ENCODE results near the gene OLFML1. TPM values are rescaled to one million over a fixed set of nuclear protein-coding genes. Genes with fewer than 3 reads are reported as not detected.

OLFML1 gene
- total RNA-seq, 6 experiments from 2014 or later, result 2.2 to 5.5 (median 3.0) TPM

DNA sequence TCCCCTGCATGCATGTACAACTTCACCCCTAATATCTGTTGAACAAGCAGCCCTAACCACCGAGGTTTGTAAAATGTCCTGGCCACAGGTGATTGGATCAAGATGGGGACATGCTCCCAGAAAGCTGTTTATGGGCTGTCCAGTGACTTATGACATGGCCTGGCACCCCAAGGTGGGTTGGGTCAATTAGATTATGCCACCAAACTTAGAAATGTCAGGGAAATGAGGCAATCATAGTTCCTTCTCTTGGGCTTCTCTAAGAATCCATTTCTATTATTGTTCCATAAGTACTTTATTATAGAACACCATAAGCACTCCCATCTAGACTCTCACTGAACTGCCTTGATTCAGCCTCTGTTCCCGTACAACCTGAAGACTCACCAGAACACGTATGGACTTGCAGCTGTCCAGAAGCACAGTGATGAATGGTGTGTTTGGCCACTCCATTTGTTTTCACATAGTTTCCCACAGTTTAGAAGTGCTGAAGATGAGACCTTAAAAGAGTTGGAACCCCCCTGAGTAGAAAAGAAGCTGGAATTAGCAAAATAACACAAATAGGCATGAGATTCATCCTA lies 45.5 kb upstream of the OLFML1 start:
- H3K4me3 ChIP-seq, result no peak overlapping the region
- DNase-seq (no peak), ATAC-seq (no peak)
- H3K4me1 ChIP-seq, result no peaks in the 10 kb centered on the region
- intact Hi-C loops (cut with DNase I), result no loop called here
- no peaks in the 10 kb centered on the region for H3K36me3 ChIP-seq
- H3K27ac ChIP-seq, result no peak overlapping the region
- WGBS (ENCODE audit: insufficient coverage, low coverage, low lambda C conversion rate, missing lambda C conversion rate), result 70% methylated on average over 3 of the region's 3 CpGs
- no peaks in the 10 kb centered on the region for H3K9me3 ChIP-seq
- TF ChIP-seq, protein P1, sequence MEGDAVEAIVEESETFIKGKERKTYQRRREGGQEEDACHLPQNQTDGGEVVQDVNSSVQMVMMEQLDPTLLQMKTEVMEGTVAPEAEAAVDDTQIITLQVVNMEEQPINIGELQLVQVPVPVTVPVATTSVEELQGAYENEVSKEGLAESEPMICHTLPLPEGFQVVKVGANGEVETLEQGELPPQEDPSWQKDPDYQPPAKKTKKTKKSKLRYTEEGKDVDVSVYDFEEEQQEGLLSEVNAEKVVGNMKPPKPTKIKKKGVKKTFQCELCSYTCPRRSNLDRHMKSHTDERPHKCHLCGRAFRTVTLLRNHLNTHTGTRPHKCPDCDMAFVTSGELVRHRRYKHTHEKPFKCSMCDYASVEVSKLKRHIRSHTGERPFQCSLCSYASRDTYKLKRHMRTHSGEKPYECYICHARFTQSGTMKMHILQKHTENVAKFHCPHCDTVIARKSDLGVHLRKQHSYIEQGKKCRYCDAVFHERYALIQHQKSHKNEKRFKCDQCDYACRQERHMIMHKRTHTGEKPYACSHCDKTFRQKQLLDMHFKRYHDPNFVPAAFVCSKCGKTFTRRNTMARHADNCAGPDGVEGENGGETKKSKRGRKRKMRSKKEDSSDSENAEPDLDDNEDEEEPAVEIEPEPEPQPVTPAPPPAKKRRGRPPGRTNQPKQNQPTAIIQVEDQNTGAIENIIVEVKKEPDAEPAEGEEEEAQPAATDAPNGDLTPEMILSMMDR (IDR thresholded peaks at IDR 0.05), result no peak
- no peak for TF ChIP-seq POLR2A (IDR thresholded peaks at IDR 0.05)
- H3K27me3 ChIP-seq, result no peaks in the 10 kb centered on the region

DNA sequence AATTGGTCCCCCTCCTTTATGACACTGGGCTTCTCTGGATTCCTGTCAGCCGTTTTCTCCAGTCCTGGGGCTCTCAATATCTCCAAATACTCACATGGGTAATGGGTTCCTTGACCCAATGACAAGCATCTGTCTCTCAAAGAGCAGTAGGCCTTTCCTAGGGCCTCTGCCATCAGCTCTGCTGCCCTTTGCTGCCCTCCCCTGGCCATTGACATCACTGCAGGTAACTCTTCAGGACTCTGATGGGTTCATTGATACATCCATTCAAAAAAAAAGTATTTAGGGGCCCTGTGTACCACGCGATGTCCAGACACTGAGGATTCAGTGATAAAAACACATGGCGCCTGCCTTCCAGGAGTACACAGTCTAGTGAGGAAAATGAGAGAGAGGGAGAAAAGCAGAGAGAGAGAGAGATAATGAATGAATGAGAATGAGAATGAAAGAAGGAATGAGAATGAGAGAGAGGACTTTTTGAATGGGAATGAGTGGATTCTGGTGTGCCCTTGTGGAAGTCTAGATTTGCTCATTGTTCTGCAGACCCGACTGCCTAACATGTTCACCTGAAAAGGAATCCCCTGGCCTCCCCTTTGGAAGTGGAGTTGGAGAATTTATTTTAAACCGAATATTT lies 42.6 kb upstream of the OLFML1 start:
- no peaks in the 10 kb centered on the region for H3K4me1 ChIP-seq
- no peaks in the 10 kb centered on the region for H3K9me3 ChIP-seq
- H3K4me3 ChIP-seq, result no peak overlapping the region
- intact Hi-C loops (cut with DNase I), result no loop called here
- no peaks in the 10 kb centered on the region for H3K27me3 ChIP-seq
- DNase-seq (peak; percentile 68 to 73 (median 72)), ATAC-seq (peak; percentile 91 to 98 (median 94))
- TF ChIP-seq POLR2A (IDR thresholded peaks at IDR 0.05), result no peak
- TF ChIP-seq, protein P1 (IDR thresholded peaks at IDR 0.05), result peak; percentile 85 to 90 (median 87)
- no peak overlapping the region for H3K27ac ChIP-seq
- H3K36me3 ChIP-seq, result no peaks in the 10 kb centered on the region
- WGBS (ENCODE audit: insufficient coverage, low coverage, low lambda C conversion rate, missing lambda C conversion rate), result 23% methylated on average over 6 of the region's 6 CpGs

DNA sequence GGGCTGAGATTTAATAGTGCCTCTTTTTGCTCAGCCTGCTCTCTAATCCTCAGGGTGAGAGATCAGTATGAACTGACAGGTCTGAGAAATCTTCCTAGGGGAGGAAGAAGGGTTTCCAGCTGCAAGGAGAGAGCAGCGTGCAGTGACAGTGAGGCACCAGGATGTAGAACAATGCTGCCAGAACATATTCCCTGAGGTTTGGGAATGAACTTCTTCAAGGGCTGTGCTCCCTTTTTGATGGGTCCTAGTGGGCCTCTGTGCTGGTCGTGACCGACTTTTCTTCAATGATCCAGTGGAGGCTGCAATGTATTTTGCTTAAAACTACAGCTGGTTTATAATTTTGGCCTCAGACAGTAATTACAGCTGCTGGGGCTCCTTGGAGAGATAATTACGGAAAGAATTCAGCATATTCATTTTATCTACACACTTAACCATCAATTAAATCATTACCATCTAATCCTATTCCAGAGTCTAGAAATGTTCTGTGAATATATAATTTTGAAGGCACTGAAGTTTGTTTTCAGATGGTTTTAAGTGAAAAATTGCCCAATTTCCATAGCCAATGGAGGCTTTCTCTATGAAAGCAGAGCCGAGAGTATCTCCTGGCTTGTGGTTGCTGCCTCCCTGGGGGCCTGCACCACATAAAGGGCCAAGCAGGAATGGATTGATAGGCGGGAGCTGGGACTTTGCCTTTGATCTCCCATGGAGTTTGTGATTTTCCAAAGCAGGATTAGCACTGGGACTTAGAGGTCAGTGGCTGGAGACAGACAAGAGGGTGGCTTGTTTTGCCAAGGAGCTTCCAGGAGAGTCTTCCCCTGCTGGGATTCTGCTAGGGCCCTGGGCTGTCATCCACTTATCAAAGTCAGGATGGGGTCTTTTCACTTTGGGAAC lies 41.0 kb upstream of the OLFML1 start:
- no peak overlapping the region for H3K27ac ChIP-seq
- intact Hi-C loops (cut with DNase I), result no loop called here
- H3K4me1 ChIP-seq, result peaks cover 0 to 3% (median under 1%) of the 10 kb centered on the region in 4 donors
- ATAC-seq (no peak), DNase-seq (no peak)
- WGBS (ENCODE audit: insufficient coverage, low coverage, low lambda C conversion rate, missing lambda C conversion rate), result 49% methylated on average over 5 of the region's 6 CpGs
- no peaks in the 10 kb centered on the region for H3K27me3 ChIP-seq
- no peaks in the 10 kb centered on the region for H3K9me3 ChIP-seq
- no peaks in the 10 kb centered on the region for H3K36me3 ChIP-seq
- TF ChIP-seq, protein P1 (IDR thresholded peaks at IDR 0.05), result no peak
- TF ChIP-seq POLR2A (IDR thresholded peaks at IDR 0.05), result no peak
- no peak overlapping the region for H3K4me3 ChIP-seq

DNA sequence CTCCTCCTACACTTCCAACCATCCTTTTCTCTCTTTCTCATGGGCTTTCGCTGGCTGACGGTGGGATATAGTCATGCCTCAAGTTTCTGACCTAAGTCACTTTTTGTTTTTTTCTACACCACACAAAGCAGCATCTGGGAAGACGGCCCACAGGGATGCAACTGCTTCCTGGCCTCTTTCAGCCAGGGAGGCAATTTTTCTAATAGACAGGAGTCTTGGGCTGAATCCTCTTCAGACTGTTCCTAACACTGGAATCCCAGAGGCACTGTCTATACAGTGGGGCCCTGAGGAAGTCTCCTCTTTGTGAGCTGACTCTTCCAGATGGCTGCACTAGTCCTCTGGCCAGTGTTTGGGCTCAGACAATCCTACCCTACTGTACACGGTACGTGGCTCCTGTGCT lies 39.7 kb upstream of the OLFML1 start:
- H3K9me3 ChIP-seq, result no peaks in the 10 kb centered on the region
- H3K27me3 ChIP-seq, result no peaks in the 10 kb centered on the region
- ATAC-seq (no peak), DNase-seq (no peak)
- H3K36me3 ChIP-seq, result no peaks in the 10 kb centered on the region
- TF ChIP-seq POLR2A (IDR thresholded peaks at IDR 0.05), result no peak
- TF ChIP-seq, protein P1 (IDR thresholded peaks at IDR 0.05), result no peak
- H3K27ac ChIP-seq, result no peak overlapping the region
- intact Hi-C loops (cut with DNase I), result no loop called here
- H3K4me3 ChIP-seq, result no peak overlapping the region
- peaks cover 0 to 5% (median 2%) of the 10 kb centered on the region in 4 donors for H3K4me1 ChIP-seq
- 76% methylated on average over 5 of the region's 5 CpGs for WGBS (ENCODE audit: insufficient coverage, low coverage, low lambda C conversion rate, missing lambda C conversion rate)

Measured in right lobe of liver (tissue), 6 donors.